Stimulated activated CD4-positive, alpha-beta T cell treated with anti-CD3 and anti-CD28 coated beads, Interleukin-15, amount 100 ng/mL, for 48 hours (primary cell): ENCODE data around the gene TBC1D8.

Experiments used
- DNase-seq, 2 donors: peaks; one replicate each; pipeline ENCODE4 v3.0.0-alpha.2; 2020; ENCODE audit warnings: low read depth in 2 of 2

The TBC1D8 gene

GRCh38 chr2:100998235-100998573, 153.0 kb downstream of the TBC1D8 start:
- DNase-seq, result no peak

- DNase-seq, result no peak
Observed at GRCh38 chr2:100997509-100998234, 153.5 kb downstream of the TBC1D8 start.

GRCh38 chr2:100995309-100996075, 155.7 kb downstream of the TBC1D8 start:
- DNase-seq, result no peak

- no peak for DNase-seq
Observed at GRCh38 chr2:100993294-100993693, 157.9 kb downstream of the TBC1D8 start.

- DNase-seq, result no peak
Observed at GRCh38 chr2:100992262-100992661, 158.9 kb downstream of the TBC1D8 start.

DNA sequence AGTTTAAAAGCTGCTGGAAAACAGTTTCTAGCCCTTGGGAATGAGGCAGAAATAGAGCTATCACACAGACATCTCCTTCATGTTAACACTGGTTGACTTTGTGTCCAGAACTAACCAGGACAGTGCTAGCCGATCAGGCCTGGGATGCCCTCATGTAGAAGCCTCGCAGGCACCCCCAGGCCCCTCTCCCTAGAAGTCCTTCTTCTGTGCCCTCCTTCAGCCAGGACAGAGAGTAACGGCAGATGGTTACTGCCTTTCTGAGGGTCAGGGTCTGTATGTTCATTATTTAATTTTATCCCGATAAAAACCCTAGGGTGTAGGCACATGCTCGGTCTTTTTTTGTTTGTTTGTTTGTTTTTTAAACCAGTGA, 159.8 kb downstream of the TBC1D8 start:
- DNase-seq, result no peak

DNA sequence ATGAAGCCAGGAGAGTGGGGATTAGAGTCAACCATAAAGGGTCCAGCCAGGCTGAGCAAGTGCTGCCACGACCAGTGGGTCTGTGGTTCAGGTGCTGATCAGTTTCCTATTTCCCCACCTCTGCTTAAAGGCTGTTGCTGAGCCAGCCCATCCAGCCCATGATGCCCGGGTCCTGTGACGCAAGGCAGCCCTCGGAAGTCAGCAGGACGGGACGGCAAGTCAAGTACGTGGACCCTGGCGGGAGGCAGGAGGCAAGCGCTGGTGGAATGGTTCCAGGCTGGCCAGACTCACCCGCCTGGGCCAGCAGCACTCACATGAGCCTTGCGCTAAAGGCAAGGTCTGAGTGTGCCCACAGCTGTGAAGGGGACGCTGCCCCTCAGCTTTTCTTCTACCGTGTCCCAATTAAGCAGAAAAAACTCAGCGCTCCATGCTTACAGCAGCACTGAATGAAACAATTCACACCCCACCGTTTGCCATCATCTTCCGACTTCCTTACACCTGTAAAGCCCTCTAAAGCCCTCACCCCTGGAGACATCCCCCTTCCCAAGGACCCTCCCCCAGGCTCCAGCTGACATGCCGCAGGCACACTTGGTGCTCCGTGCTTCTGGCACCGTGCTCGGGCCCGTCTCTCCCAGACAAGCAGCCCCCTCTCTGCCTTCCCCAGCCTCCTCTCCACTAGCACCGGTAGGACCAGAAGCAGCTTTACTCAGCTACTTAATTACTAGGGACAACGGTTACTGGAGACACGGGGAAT, 160.4 kb downstream of the TBC1D8 start:
- DNase-seq, result no peak

DNA sequence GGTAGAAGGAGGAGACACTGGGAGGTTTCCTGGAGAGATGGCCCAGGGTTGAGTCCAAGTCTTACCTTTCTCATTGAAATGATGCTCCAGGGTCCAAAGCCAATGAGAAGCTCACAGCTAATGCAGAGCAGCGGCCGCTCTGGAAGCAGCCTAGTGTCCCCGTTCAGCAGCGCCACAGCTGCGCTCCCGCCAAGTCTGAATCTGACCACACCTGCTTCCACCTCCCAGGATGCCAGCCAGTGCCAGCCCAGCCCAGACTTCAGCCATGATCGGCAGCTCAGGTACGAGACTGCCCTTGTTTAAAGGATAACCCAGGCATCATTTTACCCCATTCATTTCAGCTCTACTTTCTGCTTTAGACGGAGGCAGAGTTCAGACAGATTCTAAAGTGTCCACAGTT, 161.0 kb downstream of the TBC1D8 start:
- DNase-seq, result no peak

DNA sequence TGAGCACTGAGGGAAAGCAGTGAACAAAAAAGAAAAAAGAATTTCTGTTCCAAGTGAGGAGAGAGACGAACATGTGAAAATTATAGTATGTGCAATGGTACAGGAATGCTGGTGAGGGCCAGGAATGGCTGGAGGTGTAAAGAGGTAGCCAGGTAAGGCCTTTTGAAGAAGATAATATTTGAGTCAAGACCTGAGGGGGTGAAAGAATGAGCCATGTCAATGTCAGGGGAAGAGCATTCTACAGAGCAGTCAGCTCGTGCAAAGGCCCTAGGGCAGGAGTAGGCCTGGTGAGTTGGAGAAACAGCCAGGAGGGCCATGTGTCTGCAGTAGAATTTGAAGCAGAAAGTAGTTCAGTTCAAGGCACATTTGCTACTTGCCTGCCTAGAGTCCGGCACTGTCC, 161.5 kb downstream of the TBC1D8 start:
- DNase-seq, result no peak

DNA sequence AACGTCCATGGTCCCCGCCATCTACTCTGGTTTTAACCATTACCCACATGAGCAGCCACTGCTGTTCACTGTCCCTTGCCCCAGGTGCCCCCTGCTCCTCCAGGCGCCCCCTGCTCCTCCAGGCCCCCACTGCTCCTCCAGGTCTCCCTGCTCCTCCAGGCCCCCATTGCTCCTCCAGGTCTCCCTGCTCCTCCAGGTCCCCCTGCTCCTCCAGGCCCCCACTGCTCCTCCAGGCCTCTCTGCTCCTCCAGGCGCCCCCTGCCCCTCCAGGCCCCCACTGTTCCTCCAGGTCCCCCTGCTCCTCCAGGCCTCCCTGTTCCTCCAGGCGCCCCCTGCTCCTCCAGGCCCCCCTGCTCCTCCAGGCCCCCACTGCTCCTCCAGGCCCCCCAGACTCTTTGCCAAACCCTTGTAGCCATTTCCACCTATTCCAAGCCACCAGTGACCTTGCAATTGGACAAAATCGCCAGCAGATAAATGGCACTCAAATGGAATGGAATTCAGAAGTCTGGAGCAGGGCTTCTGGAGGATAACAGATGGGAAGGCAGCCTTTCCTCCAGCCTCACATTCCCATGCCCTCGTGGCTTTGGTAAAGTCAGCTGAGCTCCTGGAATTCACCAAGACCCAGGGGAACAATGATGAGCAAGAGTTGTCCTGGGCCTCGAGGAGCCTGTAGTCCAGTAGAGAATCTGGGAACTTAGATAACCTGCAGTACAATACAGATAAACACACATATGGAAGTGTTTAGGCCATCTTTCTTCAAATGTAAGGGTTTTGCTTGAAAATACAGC, 162.4 kb downstream of the TBC1D8 start:
- no peak for DNase-seq

GRCh38 chr2:100987974-100988373, 163.2 kb downstream of the TBC1D8 start:
- DNase-seq, result no peak

DNA sequence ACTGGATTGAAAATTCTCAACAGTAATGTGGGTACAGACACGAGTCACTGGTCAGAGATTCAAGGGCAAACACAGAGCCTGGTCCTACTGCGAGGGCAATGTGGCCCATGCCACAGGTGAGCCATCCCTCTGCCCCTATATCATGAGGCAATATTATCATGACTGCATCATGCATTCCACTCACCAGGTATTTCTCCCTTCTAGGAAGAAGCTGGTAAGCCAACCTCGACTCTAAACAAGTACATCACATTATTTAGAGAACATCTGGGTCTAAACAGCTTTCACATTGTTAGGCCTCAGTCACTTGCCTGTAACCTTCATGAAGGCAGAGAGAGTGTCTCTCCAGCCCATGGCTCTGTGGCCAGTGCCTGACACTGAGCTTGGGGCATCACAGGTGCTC, 163.6 kb downstream of the TBC1D8 start:
- no peak for DNase-seq

DNA sequence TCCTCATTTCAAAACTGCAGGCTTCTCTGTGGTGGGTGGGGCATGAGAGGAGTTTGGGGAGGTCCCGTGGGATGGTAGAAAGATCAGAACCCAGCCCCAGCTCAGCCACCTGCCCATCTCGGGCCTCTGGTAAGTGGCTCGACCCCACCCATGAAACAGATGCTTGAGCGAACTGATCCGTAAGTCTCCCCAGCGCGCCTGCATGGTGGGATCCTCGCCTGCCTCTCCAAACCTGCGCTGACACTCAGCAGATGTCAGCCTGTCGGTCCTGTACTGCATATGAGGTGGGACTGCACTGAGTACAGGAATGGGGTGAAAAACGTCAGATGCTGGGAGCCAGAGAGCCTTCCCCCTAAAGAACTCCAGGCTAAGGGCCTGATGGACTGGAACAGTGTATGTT, 165.0 kb downstream of the TBC1D8 start:
- DNase-seq, result no peak

- peak; percentile 62 to 64 for DNase-seq
Observed at GRCh38 chr2:100984892-100985307, 166.3 kb downstream of the TBC1D8 start.

DNA sequence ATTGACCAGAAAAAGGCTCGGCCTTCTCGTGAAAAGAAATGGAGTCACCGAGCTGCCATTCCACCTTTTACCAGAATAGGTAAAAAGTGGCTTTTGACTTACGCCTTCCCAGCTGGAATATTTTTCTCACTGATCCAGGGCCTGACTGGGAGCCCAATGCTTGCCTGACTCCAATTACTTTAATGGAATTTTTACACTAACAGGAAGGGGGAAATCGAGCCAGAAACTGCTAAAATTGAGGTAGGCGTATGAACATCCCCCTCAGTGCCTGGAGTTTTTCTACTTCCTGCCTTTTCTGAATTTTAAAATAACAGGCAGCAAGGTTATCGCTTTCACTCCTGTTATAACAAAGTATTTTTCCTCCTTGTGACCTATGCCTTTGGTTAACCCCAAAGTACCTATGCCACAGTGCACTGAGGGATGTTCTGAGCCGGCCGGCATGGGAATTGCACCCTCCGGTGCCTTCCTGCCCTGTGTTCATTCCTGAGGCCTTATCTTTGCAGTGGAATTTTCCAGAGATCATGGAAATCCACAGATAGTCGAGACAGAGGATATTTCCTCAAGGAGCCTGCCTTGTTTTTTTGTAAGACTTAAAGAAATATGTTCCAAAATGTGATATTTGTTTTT, 167.4 kb downstream of the TBC1D8 start:
- DNase-seq, result no peak

GRCh38 chr2:100983201-100983600, 168.0 kb downstream of the TBC1D8 start:
- no peak for DNase-seq

DNA sequence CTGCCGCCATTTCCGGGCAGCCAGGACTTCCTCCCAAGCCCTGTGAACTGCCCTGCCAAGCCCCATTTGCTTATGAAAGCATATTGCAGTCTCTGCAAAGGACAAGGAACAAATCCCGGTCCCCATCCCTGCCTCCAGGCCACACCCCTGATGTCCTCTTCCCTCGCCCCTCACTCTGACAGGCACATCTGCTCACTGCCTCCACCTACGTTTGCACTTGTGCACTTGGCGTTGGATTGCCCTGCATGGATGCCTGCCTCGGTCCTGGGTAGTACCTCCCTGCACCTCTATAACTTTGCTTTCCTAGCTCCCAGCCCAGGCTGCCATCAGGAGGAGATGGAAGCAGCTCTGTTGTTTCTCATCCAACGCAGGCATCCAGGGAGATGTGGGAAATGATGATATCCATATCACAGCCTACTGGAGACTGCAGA, 168.7 kb downstream of the TBC1D8 start:
- no peak for DNase-seq

DNA sequence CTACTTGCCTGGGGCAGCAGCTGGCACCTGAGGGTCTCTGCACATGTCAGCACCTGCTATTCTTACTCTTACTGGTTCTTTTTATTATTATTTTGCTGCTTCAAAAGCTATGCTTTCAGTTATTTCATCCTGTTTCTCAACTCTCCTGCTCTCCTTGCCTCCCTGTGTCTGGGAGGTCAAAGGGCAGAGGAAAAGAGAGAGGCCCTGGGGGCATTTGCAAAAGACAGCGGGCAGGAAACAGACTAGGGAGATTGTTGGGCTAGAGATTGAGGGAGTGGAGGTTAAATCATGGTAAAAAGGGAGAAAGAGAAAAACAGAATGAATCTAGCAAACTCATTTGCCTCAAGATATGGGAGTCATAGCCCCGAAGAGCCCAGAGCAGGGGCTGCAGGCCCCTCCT, 170.2 kb downstream of the TBC1D8 start:
- no peak for DNase-seq

GRCh38 chr2:100980046-100980445, 171.1 kb downstream of the TBC1D8 start:
- DNase-seq, result no peak

DNA sequence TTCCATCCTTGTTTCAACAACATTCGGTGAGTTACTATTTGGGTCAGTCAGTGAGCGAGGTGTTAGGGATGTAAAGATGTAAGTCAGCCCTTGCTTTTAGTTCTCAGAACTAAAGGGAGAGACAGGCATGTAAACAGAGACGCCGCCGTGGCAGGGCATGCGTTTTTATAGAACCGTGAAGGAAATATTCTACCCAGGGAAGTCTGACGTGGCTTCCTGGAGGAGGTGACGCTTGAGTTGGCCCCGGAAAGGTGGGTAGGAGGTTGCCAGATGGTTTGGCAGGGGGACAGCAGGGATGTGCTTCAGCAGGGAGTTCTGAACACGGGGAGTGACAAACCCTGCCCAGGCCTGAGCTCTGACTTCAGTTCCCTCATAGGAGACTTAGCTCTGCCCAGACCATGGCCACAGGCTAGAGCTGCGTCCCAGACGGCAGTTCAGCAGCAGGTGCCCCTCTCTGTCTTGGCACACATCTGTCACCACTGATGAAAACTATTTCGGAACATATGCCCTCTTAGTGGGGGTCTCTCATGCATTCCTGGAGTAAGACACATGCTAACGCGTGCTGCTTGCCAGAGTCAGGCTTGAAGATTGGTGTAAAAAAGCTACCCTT, 172.5 kb downstream of the TBC1D8 start:
- DNase-seq, result no peak

DNA sequence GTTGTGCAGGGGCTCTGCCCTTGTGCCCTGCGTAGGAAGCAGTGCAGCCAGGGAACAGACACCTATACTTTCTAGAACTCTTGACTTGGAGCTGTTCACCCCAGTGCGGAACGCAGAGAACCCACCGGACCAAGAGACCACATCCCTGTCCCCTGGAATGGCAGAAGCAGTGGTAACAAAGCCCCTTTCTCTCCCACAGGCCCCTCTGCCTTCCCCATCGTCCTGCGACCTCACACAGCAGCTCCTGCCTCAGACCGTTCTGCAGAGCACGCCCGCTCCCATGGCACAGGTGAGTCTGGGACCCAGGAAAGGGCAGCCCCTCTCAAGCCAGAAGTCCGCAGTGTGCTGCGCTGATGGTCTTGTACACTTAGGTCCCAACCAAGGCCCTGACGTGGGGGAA, 173.7 kb downstream of the TBC1D8 start:
- DNase-seq, result no peak
